HL-60/S4 treated with phorbol 12-myristate 13-acetate at 8.2 ng/mL for 4 days and 3 days (cell line): ENCODE results near the gene RILP.

Source experiments
- in situ Hi-C: fragments of 300-500 bp; cut with MboI; formaldehyde crosslinking; loops from 2 replicates; pipeline ENCODE4 v1.15.0; 2022; ENCODE audit warnings: low sequenced_read_pairs

RILP gene

DNA sequence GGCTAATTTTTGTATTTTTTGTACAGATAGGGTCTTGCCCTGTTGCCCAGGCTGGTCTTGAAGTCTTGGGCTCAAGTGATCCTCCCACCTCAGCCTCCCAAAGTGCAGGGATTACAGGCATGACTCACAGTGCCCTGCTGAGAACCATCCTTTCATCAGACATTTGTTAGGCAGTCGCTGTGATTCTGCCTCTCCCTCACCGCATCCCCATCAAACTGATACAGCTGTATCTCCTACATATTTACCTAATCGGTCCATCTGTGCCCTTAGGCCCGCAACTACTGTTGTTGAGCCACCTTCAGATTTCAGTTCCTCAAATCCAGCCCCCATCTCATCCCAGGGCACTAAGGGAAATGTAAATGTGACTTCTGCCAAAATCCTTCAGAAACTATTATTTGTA is 19.0 kb downstream of the RILP start:
- in situ Hi-C loops: no loop called here

DNA sequence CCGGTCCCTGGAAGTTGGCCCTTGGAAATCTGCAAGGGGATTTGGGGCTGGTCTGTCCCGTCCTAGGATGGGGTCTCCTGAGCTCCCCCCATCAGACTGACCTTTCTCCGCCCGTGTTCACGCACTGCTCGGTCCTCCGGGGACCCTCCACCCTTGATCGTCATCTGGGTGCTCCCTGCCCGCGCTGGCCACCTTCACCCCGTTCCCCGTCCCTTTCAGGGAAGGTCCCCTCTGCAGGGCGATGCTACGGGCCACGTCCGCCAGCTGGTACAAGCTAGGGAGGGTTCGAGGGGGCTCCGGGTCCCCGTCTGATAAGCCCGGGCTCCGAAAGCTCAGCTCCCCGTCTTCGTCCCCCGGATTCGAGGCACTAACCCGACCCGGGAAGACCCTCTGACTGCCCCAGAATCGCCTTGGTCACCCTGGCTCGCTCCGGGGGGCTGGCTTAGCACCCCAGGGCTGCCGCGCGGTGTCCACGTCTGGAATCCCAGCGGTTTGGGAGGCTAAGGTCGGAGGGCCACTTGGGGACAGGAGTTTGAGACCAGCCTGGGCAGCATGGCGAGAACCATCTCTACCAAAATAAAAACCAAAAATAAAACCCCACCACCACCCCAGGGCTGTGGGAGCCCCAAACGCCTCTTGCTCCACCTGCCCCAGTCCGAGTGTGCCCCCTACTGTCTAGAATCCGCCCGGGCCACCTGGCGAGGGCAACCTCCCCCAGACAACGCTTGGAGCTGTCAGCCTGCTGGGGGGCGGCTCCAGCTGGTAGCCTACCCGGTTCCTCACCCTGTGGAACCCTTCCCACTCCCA is 20.0 kb downstream of the RILP start:
- in situ Hi-C loops: no loop called here

DNA sequence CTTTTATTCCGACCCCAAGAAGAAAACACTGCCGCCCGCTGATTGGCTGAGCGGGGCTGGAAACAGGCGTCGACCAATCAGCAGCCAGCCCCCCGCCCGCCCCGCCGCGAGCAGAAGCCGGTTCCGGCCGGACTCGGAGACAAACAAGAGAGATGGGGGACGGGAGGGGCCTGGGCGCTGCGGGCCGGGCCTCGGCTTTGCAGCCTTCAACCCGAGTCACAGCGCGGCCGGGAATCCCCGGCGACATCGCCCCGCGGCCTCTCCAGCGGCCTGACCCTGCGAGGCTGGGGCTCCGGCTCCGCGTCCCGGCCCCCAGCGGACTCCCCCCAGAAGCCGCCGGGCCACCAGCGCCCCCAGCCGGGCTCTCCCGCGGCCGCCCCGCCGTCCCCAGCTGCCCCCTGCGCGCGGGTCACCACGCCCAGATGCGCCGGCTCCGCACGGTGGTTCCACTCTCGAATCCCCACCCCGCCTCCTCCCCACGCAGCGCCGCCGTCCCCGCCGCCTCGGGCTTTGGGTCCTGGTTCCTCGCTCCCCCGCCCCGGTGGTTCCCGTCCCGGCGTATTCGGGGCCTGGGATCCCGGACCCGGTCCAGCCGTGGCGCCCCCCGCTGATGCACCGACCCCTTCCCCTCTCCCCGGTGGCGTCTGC is 20.7 kb downstream of the RILP start:
- in situ Hi-C loops: no loop called here

DNA sequence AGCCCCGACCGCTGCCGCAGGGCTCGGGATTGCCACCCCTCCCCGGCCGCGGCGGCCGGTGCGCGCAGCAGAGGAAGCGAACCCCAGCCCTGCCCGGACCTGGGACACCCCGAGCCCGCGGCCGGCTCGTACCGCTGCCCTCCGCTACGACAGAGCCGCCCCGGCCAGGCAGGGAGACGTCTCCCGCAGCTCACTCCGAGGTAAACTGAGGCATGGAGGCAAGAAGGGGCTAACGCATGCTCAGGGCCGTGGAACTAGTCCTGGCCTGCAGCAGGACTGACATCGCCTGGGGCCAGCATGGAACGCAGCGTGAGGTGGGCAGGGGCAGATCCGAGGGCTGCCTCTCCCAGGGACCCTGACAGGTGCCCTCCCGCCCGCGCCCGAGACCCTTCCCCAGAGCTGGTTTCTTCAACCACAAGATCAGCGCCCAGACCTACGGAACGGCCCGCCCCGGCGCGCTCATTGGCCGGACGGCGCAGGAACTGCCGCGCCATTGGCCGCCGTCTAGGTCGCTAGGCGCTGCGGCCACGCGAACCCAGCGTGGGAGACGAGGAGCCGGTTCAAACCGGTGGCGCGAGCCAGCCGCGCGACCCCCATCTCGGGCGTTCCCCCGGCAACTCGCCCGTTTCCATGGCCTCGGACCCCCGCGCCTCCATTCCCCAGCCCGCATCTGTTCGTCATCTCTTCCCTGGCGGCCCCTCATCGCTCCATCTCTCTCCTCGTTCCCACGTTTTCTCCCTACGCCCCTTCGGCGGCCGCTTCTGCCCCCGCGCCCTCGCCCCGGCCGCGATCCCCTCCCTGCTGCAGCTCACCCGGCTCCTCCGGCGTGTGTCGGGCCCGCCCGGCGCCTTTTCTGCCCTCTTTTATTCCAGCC is 21.4 kb downstream of the RILP start, which contains the start of gene SLC43A2:
TSS of gene SLC43A2 (minus strand) at position 853 of the 874 bp plus-strand sequence. CDS start 960 bp downstream, outside the sequence.
- in situ Hi-C loops: no loop called here

DNA sequence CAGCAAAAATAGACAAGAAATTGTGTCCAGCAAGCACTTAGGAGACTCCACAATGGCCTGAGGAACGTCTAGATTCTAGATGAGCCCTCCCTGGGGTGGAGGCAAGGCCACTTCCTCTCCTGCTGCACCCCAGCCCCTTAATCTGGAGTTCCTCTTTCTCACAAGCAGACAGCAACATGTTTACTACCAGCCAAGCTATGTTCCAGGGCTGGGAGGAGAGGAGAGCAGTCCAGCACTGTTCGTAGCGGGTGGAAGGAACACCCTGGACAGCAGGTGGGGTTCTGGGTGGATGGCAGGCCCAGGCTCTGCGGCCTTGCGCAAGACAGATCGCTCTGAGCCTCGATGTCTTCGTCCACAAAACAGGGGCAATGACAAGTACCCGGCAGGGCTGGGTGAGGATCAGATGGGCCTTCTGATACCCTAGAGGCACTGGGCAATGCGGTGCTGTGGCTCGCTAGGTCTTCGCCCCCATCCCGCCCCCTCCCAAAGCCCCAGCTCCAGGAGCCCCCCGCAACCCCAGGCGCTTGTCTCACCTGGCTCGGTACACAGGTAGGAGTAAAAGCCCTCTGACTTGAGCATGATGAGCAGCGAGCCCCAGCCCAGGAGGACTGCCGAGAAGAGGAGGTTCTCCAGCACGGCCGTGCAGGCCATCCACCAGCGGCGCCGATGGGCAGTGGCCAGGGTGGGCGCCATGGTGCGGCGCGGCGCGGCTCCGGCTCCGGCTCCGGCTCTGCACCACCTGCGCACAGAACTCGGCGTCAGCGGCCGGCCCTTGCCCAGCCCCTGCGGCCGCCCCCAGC is 22.3 kb downstream of the RILP start:
- in situ Hi-C loops: no loop called here

DNA sequence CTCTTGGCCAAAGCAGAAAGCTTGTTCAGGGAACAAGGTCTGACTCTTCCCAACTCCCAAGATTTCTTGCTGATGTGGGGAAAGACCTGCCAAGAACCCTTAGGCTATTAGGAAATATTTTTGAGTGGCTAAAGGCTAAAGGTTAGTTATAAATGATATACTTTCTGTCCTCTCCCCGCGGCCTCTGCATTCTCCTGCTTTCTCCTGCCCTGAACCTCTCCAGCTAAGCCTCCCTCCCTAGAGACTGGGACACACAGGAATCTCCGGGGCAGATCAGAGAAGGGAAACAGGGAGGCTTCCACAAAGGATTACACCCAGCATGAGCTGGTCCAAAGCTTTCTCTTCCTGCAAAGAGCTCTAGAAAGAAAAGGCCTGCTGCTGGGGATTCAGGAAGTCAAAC is 23.3 kb downstream of the RILP start:
- in situ Hi-C loops: no loop called here

DNA sequence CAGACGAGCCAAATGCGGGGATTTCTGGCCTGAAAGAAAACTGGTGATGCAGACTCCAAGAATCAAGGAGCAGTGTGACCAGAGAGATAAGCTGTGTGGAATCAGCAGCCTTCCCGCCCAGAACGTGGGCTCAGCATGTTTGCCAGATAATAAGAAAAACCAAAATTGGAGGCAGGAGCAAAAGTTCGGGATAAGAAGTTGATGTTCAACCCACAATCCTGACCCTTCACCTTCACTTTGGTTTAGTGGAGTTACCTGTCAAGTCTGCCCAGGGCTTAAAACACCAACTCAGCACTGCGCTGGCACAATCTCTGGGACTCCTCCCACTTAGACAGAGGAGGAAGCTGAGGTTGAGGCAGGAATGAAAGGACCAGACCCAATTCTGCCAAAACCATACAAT is 24.1 kb downstream of the RILP start:
- in situ Hi-C loops: no loop called here

DNA sequence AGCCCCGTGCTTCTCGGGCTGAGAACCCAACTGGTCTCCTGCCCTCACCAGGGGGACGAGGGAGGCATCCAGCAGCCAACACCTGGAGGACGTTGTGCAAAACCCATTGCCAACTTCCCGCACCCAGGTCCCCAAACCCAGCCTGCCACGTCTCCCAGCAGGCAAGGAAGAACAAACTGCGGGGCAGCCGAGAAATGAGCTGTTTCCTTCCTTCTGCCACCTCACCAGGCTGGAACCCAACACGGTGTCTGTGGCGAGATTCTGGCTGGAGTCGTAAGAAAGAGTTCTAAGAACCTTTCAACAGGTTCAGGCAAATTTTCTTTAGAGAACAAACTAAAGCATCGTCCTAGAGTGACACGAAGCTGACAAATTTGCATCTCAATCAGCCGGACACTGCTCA is 24.6 kb downstream of the RILP start:
- in situ Hi-C loops: no loop called here

DNA sequence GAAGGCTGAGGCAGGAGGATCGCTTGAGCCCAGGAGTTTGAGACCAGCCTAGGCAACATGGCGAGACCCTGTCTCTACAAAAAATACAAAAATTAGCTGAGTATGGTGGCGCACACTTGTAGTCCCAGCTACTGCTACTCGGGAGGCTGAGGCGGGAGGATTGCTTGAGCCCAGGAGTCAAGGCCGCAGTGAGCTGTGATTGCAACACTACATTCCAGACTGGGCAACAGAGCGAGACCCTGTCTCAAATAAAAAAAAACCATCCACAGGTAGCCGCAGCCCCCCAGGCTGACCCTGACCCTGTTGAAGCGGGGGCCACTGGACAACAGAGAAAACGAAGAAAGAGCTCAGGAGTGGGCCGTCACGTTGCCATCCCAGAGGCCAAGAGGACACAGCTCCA is 25.0 kb downstream of the RILP start:
- in situ Hi-C loops: no loop called here

DNA sequence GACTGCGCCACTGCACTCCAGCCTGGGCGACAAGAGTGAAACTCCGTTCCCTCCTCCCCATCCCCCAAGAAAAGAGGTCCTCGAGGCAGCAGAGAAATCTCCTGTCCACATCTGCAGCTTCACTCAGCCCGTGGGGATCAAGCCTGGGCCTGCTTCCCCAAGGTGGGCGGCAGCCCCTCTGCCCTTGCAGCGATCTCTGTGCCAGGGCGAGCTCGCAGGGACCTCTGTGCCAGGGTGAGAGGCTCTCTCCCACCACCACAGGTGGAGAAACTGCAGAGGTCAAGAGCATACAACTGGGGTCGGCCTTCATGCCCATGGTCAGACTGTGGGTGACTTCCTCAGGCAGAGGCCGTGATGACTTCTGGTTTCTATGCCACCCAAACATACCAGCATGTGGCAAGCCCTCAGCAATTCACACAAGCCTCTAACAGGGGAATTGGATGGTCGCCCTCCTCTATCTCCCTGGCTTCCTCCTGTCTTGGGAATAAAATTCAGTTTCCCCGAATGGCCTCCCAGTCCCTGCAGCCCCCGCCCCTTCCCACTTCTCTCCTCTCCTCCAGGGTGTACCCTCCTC is 26.5 kb downstream of the RILP start:
- in situ Hi-C loops: no loop called here

DNA sequence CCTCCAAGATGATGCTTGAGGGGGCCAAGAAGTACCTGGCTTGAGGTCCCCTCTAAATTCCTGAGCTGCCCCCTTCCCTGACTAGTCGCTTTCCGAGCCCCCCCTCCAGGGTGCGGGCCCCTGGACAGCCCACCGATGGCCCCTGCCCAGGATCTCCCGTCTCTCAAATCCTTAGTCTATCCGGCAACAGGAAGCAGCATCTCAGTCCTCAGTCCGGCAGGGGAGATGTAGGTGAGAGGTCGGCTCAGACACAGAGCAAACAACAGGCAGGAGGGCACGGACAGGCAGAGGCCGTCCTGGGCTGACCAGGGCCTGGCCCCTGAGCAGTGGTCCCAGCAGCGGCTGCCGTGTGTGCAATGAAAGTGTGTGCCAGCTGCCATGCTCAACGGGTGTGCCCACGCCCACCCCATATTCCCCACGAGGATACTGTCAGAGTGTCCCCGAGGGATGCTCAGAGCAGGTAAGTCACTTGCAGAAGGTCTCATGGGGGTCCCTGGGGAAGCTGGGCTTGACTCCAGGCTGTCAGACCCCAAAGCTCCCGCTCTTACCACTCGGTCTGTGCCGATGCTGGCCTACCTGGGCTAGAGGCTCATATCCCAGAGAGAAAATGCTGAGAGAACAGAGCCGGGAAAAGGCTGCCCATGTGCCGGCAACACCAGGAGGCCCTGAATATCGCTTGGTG is 28.3 kb downstream of the RILP start:
- in situ Hi-C loops: no loop called here

DNA sequence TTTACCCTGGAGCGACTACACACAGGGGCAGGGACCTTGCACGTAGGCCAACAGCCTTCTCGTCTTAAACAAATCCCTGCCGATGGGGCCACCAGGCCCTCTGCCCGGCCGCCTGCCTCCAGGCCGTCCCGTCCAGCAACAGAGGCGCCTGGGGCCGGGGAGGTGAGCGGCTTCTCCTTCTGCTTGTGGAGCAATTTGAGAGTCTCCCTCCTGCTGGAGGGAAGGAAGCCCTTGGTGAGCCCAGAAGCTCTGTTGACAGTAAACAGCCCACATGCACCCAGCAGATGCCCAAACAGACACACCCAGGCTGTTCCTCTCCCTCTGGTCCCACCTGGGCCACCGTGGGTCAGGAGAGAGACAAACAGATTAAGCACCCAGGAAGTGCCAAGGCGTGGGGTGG is 29.2 kb downstream of the RILP start:
- in situ Hi-C loops: no loop called here

DNA sequence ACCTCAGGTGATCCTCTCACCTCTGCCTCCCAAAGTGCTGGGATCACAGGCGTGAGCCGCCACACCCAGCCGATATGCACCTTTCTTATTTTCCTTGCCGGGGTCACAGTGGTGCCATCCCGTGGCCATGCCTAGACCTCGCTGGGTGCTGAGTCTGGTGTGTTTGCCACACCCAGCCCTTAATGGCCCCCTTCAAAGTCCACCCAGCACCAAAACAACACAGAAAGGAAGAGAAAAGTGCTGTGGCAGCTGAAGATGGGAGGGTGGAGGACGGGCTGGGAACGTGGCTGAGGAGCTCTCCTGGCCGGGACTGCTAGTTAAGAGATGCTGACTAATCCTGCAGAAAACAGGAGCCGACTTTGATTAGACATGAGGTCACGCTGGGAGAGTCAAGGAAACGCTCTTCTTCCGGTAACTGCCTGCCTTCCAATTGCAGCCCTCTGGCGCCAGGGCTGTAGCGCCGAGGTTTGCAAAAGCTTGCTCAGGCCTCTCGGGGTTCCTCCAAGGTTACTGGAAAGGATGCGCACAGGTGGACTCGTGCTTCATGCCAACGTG is 32.0 kb downstream of the RILP start:
- in situ Hi-C loops: no loop called here

DNA sequence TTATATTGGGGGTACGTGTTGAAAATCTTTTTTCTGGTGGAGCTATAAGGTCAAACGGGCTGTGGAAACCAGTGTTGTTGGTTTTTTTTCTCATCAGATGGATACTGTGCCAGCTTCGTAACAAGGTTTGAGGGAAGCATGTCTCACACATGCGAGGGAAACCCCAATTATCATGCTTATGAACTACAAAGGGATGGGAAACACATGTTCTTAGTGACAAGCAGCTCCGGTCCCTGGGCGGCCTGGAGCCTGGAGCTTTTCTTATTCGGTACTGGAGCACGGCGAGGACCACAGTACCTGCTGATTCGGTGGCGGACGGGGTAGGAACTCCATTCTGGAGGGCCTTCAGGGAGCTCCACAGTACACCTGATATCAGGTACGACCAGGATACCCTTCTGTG is 33.6 kb downstream of the RILP start:
- in situ Hi-C loops: no loop called here

DNA sequence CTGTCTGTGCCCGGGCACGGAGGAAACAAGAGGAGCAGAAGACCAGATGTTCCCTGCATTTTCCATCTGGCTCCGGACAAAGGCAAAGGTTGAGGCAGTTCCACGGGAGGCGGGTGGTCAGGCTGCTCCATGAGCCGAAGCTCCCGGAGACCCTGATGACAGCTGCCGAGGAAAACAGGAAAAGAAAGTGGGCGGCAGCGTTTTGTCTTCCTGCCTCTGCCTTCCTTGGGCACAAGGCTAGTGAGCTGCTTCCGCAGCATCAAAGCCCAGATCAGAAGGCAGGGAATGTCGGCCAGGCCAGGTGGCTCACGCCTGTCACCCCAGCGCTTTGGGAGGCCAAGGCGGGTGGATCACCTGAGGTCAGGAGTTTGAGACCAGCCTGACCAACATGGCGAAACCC is 37.3 kb downstream of the RILP start:
- in situ Hi-C loops: no loop called here

DNA sequence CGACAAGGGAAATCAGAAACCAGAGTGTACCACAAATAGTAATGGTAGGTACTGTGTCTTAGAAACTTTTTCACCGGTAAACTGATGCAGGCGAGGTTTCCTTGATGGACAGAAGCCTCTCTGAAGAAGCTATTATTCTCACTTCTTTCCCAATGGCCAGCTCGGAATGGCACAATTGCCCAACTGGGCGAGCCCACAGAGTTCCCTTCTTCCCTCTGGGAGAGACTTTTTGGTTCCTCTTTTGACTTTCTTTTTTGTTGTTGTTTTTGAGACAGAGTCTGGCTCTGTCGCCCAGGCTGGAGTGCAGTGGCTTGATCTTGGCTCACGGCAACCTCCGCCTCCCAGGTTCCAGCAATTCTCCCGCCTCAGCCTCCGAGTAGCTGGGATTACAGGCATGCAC is 38.0 kb downstream of the RILP start:
- in situ Hi-C loops: no loop called here

DNA sequence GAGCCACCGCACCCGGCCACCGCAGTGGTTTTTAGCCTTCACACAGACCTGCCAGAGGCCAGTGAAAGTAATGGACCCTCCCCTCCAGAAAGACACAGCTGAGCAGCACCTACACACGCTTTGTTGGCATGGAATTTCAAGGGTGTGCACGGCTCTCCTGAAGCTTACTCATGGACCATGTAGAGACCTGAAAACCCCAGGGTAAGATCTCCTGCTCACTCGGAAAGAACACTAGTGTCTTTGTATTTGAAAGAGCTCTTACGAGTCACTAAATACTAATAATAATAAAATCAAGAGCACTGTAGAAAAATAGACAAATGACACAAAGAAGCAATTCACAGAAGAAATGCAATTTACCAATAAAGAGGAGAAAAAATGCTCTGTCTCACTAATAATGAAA is 41.0 kb downstream of the RILP start:
- in situ Hi-C loops: no loop called here

DNA sequence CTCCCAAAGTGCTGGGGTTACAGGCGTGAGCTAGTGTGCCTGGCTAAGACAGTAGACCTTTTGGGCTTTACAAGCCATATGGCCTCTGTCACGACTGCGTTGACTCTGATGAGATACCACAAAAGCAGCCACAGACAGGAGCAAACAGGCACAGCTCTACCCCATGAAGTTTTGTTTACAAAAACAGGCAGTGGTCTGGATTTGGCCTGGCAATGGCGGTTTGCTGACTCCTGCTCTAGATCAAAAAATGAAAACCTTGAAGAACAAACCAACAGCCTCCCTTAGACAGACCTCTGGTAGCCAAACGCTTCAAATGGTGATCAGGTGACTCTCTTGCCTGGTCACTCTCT is 41.7 kb downstream of the RILP start:
- in situ Hi-C loops: no loop called here

DNA sequence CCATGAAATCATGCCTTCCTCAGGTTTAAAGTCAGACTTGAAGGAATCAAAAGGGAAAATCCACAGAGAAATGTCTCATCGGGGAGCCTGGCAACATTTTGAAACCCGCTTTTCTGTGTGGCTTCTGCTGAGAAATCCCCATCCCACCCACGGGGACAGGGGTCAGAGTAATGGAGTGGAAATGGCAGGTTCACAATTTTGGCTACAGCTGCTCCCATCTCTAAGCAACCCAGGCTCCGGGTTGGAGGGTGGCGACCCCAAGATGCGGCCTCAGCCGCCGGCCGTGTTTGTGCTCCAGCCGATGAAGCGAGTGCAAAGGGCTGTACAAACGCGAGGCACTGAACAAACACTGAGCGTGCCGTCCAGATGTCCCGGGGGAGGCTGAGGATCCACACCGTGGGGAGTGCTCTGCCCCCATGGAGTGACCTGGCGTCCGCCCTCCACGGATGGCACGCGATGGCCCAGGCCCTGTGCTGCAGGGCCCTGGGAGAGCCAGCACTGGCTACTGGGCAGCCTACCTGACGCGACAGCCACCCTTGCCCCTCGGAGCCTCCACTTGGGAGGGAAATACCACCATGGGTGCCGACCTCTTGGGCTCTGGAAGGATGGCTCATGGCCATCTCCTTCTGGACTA is 43.2 kb downstream of the RILP start:
- in situ Hi-C loops: no loop called here
